NCI-H1436 treated with DMSO at 0.1 percent for 48 hours (cell line): ENCODE measurements around the gene ADNP.

ENCODE experiments used
- DNase-seq: peaks from one replicate; lab custom pipeline; 2025; lab: John Stamatoyannopoulos, UW

Gene ADNP

DNA sequence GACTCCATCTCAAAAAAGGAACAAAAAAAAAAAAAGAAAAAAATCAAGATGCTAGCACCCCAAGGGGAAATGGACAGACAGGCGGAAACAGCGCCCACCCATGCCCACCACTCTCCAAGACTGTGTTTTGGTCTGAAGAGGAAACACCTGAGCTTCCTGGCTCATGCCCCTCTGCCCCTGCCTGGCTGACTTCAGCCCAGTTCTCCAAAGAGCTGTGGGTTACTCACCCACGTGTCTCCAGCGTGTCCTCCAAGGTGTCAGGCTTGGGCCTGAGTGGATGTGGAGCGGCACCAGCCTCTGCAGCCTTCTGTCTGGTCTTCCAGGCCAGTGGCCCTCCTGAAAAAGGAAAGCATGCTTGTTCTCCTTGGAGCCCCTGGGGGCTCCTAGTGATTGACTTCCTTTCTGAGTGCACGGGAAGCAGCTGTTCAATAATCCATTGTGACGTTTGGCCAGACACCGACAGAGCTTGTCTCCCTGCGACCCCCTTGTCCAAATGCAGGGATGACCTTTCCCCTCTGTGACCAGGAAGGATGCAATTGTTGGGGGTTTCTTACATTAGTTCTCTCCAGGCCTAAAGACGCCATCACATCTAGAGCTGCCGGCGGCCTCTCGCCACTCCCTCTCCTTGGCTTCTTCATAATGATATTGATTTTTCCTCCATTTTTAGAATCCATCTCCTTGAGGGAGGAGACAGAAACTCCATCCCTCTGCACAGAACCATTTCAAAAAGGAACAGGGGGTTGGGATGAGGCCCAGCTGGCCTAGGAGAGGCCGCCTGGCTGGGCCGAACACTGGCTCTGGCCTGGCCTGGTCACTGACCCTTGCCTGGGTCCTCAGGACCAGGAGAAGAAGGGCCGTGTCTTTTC, 58.4 kb downstream of the ADNP start:
- no peak for DNase-seq

DNA sequence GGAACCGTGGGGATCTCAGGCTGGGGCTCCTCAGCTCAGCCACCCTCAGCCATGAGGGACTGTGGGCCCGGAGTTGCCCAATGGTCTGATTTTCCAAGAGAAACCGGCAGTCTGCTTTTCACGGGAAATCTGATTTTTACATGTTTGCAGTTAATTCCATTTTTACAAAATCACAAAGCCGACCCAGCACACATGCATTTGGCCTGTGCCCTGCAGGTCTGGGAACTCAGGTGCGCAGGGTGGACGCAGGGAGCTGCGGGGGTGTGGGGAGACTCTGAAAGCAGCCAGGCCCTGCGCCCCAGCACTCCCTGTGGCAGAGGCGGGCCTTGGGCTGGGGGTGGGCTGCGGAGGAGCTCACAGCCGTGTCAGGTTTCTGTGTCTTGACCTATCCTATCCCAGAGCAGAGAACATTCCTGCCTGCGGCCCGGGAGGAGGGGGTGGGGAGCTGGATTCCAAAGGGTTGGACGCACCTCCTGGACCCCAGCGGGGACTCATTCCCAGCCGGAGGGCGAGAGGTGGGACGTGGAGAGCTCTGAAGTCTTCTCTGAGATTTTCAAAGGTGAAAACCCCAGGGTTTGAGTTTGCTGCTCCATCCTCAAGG, 60.6 kb downstream of the ADNP start:
- no peak for DNase-seq

DNA sequence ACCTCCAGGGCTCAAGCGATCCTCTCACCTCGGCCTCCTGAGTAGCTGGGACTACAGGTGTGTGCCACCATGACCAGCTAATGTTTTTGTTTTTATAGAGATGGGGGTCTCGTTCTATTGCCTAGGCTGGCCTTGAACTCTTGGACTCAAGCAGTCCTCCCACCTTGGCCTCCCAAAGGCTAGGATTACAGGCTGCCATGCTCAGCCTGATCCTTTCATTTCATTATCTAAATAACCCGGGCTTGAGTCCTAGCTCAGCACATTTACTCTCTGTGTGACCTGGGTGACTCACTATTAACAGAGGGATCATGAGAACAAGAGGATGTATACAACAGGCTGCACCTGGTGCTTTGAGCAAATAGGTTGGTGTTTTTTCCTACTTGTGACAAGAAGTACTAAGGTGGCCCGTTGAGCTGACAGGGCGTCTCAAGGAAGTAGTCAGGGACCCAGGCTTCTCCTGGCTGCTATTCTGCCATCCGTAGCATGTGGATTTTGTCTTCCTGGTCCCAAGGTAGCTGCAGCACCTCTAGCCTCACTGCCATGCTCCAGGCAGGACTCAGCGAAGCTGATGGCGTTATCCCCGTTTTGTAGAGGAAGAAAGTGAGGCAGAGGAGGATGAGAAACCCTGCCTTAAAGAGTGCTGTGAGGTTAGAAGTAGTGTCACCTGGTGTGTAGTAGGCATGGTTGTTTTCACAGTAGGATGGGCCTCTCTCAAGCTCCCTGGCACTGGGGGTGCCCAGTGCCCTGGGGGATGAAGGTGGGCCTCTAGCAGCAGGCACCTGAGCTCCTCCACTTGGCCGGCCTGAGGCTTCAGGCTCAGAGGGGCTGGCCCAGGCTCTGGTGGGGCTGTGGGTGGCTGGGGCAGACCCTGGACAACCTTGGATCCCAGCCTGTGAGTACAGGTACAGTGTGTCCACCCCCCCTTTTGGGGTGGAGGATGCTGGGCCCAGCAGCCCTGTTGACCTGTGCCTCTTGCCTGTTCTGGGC, 62.4 kb downstream of the ADNP start:
- DNase-seq = no peak

DNA sequence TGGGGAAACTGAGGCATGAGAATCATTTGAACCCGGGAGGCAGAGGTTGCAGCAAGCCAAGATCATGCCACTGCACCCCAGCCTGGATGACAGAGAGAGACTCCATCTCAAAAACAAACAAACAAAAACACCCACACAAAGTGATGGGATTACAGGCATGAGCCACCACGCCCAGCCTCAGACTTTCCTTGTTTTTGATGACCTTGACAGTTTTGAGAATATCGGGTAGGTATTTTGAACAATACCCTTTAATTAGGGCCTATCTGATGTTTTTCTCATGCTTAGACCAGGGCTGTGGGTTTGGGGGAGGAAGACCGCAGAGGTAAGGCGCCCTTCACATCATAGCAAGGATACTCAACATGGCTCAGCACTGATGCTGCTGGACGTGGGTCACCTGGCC, 63.4 kb downstream of the ADNP start:
- no peak for DNase-seq

DNA sequence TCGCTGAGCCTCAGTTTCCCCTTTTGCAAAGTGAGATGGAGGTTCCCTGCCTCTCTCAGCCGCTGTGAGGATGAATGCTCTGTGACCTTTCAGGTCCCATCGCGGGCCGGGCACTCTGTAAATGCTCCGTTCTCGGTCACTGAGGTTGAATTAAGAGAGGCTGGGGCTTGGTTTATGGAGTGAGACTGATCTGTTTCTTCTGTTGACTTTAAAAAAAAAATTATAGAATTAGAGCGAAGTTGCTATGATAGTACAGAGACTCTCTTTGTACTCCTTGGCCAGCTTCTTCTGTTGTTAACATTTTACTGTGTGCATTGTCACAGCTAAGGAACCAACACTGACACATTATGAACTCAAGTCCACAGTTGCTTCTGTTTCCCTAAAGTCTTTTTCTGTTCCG, 64.4 kb downstream of the ADNP start:
- DNase-seq = no peak

DNA sequence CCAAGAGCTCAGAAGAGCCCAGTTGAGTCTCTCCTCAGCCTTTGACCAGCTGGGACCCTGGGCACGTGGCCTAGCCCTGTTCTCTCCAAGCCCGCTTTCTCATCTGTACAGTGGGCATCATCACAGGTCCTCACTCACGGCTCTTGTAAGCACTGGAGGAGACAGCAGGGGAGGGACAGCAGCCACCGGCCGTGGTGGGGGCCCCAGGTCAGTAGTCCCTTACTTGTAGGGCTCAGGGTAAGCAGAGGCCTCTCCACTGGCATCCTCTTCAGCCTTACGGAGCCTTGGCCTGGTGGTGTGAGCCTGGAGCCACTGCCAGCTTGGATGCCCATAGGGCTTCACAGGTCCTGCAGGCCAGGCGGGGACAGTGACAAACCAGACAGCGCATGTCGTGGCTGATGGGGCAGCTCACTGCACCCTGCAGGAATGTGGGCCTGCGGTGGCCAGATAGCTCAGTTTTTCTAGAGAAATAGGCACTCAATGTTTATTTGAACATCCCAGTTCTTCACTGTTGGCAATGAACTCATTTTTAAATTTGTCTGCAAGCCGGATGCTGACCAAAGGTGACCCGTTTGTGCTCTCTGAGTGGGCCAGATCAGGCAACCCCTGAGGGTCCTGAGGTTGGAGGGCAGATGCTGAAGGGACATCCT, 65.1 kb downstream of the ADNP start:
- no peak for DNase-seq

DNA sequence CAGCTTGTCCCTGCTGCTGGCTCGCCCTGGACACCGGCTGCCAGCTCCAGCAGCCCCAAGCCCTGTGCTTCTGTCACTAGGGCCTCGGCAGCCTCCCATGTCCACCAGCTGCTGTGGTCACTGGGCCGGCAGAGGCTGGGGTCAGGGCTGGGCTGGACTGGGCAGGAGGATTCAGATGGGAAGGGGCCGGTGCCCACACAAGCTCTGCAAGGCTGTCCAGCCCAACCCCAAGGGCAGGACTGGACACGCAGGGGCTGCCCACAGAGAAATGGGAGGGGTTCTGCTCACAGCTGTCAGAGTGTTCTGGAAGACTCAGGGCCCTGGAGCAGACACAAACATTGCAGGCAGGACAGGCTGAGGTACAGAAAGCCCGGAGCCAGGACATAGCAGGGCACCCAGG, 65.6 kb downstream of the ADNP start:
- DNase-seq = no peak

DNA sequence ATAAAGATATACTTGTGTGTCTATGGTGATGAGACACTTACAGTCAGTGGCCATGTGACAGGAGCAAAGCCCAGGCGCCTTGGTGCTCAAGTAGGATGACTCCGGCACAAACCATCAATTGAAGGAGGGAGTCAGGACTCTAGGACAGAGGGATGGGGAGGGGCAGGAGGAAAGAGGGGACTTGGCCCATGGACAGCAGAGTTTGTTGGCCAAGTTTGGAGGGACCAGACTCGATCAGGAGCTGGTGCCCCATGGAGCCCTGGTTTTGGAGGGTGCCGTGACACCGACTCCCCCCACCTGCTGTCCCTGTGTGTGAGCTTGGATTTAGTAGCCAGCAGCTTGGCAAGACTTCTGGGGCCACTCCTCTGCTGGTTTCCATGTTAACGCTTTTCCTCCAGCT, 66.1 kb downstream of the ADNP start:
- DNase-seq = no peak

DNA sequence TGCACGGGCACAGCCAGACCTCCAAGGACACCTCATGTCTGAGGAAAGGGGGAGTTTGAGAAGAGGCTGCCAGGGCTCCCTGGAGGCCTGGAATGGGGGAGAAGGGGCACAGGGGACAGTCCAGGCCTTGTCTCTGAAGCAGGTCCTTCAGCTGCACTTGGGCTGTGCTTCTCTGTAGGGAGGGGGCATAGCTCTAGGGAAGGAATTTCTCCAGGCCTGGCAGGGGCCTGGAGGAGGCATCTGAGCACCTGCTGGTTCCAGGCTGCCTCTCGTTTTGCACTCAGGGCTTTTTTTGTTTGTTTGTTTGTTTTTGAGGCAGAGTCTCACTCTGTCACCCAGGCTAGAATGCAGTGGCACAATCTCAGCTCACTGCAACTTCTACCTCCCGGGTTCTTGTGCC, 68.7 kb downstream of the ADNP start:
- no peak for DNase-seq

DNA sequence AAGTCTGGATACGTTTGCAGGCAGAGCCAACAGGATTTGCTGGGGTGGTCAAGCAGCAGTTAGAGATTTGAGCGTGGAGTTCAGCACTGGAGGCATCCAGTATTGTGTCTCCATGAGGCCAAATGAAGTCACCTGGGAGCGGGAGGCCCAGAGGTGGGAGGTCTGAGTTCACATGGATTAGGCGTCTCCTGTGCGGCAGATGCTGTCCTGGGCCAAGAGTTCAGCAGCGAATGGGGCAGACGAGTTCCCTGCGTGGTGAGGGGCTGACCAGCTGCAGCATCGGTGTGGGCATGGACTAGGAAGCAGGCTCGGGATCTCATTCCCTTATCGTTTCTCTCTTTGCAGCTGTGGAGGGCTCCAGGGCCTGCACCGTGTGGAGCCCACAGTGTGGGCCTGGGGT, 70.2 kb downstream of the ADNP start:
- DNase-seq = no peak

DNA sequence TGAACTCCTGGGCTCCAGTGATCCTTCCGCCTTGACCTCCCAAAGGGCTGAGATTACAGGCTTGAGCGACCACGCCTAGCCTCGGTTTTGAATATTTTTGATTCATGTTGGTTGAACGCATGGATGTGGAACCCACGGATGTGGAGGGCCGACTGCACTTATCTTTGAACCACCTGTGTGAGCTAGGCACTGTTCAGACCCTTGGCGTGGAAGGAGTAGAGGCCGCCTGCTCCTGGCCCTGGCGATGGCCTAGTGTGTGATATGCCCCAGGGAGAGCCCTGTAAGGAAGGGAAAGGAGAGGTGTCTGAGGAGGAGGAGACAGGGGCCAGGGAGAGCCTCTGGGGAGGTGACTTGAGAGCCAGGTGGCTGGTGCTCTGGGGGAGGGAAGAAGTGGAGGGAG, 72.1 kb downstream of the ADNP start:
- no peak for DNase-seq

DNA sequence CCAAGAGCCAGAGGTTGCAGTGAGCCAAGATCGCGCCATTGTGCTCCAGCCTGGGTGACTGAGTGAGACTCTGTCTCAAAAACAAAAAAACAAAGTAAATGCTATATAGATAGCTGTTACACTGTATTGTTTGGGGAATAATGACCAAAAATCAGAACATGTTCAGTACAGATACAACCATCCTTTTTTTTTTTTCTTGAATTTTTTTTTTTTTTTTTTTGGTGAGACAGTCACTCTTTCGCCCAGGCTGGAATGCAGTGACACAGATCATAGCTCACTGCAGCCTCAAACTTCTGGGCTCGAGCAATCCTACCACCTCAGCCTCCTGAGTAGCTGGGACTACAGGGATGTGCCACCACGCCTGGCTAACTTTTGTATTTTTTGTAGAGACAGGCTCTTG, 72.7 kb downstream of the ADNP start:
- no peak for DNase-seq

DNA sequence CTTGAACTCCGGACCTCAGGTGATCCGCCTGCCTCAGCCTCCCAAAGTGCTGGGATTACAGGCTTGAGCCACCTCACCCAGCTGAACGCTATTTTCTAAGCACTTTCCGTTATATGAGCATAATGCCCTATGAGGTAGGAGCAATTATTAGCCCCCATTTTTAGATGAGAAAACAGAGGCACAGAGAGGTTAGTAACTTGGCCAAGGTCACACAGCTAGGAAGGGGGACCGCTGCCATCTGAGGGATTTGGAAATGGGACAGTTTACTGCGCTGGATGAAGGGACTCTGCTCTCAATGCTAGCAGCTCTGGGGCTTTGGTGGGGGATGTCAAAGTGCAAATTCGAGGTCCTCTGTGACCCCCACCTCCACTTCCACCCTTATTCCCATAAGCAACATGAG, 73.9 kb downstream of the ADNP start:
- DNase-seq = no peak

DNA sequence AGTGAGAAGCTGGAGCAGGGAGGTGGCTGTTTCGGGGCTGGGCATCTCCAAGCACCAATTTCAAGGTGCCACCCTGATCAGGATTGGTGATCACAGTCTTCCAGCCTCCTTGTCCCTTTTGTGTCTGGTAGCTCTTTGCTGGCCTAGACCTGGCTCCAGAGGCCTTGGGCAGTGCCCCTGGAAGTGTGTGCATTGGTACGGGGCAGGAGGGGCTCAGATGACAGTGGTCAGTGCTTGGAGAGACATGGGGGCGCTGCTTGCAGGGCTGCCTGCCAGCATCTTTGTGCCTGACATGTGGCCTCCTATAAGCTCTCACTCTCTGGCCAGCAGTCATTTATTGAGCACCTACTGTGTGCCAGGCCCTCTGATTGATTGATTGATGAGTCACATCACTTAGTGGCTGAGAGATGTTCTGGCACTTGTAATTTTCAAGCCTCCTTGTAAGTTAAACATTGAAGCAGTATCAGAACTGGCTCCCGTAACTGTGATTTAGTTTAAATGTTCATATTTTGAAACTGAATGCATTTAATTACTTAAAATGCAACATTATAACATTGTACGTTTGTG, 74.7 kb downstream of the ADNP start:
- no peak for DNase-seq

DNA sequence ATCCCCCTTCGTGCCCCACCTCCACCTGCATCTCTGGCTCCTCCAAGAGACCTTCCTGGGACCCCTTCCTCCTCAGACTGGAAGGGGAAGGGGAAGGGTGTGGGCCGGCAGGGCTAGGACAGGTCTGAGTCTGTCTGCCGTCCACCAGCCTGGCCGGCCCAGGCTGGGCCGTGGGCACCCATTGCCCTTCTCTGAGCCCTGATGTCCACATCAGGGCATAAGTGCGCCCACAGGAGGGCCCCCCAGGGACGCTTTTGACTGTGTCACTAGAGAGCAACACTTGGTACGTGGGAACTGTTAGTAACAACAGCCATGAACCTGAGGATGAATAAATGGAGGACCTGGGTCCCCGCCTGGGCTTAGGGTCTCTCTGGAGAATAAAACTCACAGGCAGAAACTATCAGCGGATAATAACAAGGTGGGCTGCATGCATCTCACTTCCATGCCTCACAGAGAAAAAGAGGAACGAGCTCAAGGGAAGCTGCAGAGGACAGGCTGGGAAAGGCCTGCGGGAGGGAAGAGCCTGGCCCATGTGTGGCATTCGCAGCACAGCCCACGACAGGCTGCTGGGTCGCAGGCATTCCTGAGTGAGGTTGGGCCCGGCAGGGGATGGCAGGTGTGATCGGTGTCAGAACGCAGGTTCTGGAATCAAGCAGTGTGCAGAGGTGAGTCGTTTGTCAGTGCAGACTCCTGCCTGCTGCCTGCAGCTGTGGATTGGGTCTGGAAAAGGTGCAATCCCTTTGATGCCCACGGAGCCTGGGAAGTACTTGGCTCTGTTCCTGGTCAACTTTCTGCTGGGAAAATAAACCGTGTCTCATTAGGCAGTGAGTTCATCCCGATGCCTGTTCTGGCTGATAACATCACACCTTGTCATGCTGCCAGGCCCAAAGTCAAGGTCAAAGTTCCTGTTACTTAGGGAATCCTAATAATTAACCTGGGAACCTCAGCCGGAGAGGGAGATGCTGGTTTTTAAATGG, 75.5 kb downstream of the ADNP start:
- no peak for DNase-seq

DNA sequence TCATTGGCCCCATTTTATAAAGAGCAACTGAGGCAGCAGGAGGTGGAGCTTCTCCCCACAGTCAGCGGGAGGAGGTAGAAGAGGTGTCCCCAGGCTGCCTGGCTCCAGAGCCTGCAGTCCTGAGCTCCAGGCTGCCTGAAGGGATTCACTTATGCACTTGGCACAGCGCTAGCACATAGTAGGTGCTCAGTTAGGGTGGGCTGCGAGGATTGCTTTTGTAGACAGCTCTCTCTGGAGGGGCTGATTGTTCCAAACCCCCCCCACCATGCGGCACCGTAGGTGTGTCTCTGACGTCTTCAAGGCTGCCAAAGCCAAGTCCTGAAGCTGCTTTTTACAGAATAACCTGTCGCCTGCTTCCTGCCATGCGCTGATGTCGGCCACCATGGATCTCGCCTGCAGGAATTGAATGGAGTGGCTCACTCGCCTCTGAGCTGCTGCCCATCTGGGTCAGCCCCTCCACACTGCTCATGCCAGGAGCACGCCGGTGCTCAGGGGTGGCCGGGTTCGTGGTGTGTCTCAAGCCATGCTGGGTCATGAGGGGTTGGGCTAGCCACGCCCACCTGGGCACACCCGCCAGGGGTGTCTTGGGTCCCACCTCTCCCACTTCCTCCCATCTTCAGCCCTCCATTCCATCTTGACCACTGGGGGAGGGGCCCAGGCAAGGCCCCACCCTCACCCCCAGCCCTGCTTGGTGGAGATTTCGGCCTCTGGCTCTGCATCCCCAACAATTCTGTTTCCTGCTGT, 76.6 kb downstream of the ADNP start:
- no peak for DNase-seq

DNA sequence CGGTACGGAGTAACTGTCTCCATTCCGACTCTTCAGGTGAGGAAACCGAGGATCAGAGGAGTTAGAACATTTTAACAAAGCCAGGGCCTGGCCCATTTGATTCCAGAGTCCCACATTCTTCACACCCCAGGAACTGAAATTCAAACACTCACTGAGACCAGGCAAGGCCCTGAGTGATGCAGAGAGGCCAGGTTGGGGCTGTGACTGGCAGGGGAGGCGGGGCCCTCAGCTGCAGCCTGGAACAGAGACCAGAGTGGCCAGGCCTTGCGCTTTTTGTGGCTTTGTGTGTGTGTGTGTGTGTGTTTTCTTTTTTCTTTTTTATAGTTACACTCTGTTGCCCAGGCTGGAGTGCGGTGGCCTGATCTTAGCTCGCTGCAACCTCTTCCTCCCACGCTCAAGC, 79.2 kb downstream of the ADNP start:
- DNase-seq = no peak

DNA sequence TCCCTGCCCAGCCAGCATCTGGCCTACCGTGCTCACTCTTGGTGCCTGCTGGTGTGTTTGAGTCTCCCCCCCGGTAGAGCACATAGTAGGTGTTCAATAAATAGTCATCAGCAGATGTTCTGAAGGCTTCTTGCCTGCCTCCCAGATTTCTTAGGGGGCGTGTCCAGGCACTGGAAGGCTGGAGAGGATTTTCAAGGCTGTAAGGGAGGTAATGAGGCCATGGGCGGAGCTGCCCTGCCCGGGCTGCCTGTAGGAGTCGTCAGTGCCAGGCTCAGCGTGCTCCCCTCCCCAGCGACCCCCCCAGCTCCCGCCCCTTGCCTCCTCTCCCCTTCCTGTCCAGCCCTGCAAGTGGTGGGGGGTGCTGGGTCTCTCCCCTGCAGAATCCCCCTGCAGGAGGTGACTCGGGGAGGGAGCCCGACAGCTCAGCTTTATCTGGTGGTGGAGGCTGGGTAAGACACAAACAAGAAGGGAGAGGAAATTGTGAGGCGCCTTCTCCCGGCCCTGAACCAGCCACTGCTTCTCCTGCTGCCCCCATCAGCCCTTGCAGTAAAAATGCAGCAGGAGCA, 80.4 kb downstream of the ADNP start:
- no peak for DNase-seq

DNA sequence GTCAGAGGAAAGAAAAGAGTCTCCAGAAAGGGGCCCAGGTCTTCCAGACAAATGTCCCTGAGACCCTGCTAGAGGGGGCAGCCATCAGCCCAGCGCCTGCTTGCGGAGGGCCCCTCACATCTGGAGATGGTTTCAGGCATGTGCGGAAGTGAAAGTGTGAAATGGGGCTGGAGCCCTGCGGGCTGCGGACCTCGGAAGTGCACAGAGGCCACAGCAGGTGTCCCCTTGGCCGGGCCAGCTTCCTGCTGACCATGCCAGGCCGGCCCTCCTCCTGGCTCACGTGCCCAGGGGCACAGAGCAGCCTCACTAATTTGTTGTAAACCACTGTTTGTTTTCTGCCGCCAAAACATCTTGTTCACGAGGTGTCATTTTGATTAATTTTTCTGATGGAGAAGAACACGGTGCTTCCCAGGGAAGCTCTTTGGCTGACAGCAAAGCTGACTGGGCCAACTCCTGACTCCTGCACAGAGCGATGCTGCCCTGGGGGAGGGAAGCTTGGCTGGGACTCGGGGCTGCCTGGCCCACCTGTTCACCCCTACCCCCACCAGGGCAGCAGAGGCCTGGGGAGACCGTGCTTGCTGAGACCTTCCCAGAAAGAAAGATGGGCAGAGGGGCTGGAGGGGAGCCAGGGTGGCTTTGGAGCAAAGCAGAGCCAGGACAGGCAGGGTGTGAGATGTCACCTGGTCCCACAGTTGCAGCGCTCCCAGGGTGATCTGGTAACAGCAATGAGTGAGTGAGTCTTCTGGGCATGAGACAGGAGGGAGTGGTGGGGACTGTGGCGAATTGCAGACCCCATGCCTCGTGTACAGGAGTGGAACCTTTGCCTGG, 82.2 kb downstream of the ADNP start:
- DNase-seq = no peak
